Natural killer cell (primary cell): Measurements from ENCODE around the gene KRTAP3-2. TPM values are rescaled to one million over a fixed set of nuclear protein-coding genes. Genes with fewer than 3 reads are reported as not detected.

Source experiments
- ATAC-seq, 3 donors: fragments of 150-1000 bp in 2 of 3; fragments of 200-7000 bp in 1 of 3; cut with Tn5 transposase; 1 replicate in 1 of 3; 2 replicates in 2 of 3; pipeline ENCODE4 v1.10.0; 2021; ENCODE audit warnings: mild to moderate bottlenecking in 2 of 3, moderate library complexity in 2 of 3
- DNase-seq, 2 donors: peaks; one replicate each; pipeline versions ENCODE4 v3.0.0 to v3.0.0-alpha.2; 2013 to 2021; ENCODE audit warnings: mixed read lengths in 1 of 2
- H3K27ac ChIP-seq: one replicate; pipeline ENCODE4 v1.5.1; 2013; ENCODE audit warnings: mild to moderate bottlenecking, low read length
- H3K27me3 ChIP-seq: one replicate; pipeline ENCODE4 v1.6.1; 2013; ENCODE audit warnings: low read length; ENCODE audit not compliant: control insufficient read depth, insufficient read depth
- H3K36me3 ChIP-seq: one replicate; pipeline ENCODE4 v1.6.1; 2013; ENCODE audit warnings: low read length; ENCODE audit not compliant: control insufficient read depth, insufficient read depth
- H3K4me1 ChIP-seq: one replicate; pipeline ENCODE4 v1.6.1; 2013; ENCODE audit warnings: low read length; ENCODE audit not compliant: control insufficient read depth, insufficient read depth
- H3K4me3 ChIP-seq: one replicate; pipeline ENCODE4 v1.5.1; 2013; ENCODE audit warnings: low read length
- H3K9me3 ChIP-seq: one replicate; pipeline ENCODE4 v1.6.1; 2013; ENCODE audit warnings: low read length; ENCODE audit not compliant: control insufficient read depth, insufficient read depth
- H3K27ac Mint-ChIP-seq, 2 donors: one replicate each; pipeline ENCODE4 v1.8.0; 2022; ENCODE audit warnings: mild to moderate bottlenecking in 2 of 2, mixed read lengths in 2 of 2, moderate library complexity in 1 of 2
- H3K27me3 Mint-ChIP-seq, 2 donors: one replicate each; pipeline ENCODE4 v1.8.0; 2022; ENCODE audit warnings: low read depth in 2 of 2, mixed read lengths in 2 of 2
- H3K36me3 Mint-ChIP-seq: one replicate; pipeline ENCODE4 v1.8.0; 2022; ENCODE audit warnings: mixed read lengths
- H3K4me1 Mint-ChIP-seq, 2 donors: one replicate each; pipeline ENCODE4 v1.8.0; 2022; ENCODE audit warnings: mixed read lengths in 2 of 2
- H3K4me3 Mint-ChIP-seq: one replicate; pipeline ENCODE4 v1.8.0; 2022; ENCODE audit warnings: mild to moderate bottlenecking, moderate library complexity, mixed read lengths
- H3K9me3 Mint-ChIP-seq, 2 donors: one replicate each; pipeline ENCODE4 v1.8.0; 2022; ENCODE audit warnings: mixed read lengths in 2 of 2
- CTCF ChIP-seq: fragments of 200-600 bp; IDR thresholded peaks from one replicate; pipeline ENCODE4 v1.8.0; 2022; ENCODE audit warnings: antibody characterized with exemption
- WGBS: methylation state at CpG from one replicate; pipeline ENCODE4 v1.1.7; 2013; ENCODE audit warnings: missing lambda C conversion rate; ENCODE audit not compliant: insufficient coverage; 5-methylcytosine and 5-hydroxymethylcytosine counted together
- intact Hi-C: fragments of 100-400 bp; cut with micrococcal nuclease; formaldehyde crosslinking; loops from one replicate; pipeline ENCODE4 v1.14.2; 2022
- total RNA-seq, 4 donors: library from RNA; stranded (reverse); fragments of 120-200 nt in 1 of 4; gene quantifications; one replicate each; pipeline versions ENCODE4 v1.2.3 to v1.2.4, GENCODE V29; 2013 to 2022

Gene KRTAP3-2
- total RNA-seq, 3 donors from 2014 or later (not counting 1 experiment from before 2014, with no cell fraction given), result not detected

GRCh38 chr17:40952661-40953060, 47.0 kb downstream of the KRTAP3-2 start:
- H3K4me1 Mint-ChIP-seq, result no peaks in the 10 kb centered on the region
- Histone ChIP-seq H3K4me3 (no peak overlapping the region), H3K9me3 (no peaks in the 10 kb centered on the region), H3K4me1 (no peaks in the 10 kb centered on the region), H3K27ac (no peak overlapping the region), H3K27me3 (no peaks in the 10 kb centered on the region), H3K36me3 (no peaks in the 10 kb centered on the region)
- DNase-seq, result no peak
- H3K9me3 Mint-ChIP-seq, result no peaks in the 10 kb centered on the region
- intact Hi-C loops, result no loop called here
- TF ChIP-seq CTCF, result no peak
- no peak overlapping the region for H3K27ac Mint-ChIP-seq
- H3K4me3 Mint-ChIP-seq, result no peak overlapping the region
- H3K27me3 Mint-ChIP-seq, result peaks cover 34 to 66% of the 10 kb centered on the region in 2 donors
- WGBS, result 85% methylated on average over 1 of the region's 1 CpG
- no peak for ATAC-seq
- no peaks in the 10 kb centered on the region for H3K36me3 Mint-ChIP-seq

- Histone ChIP-seq H3K9me3 (no peaks in the 10 kb centered on the region), H3K36me3 (no peaks in the 10 kb centered on the region), H3K4me3 (no peak overlapping the region), H3K27me3 (peaks cover 2% of the 10 kb centered on the region), H3K27ac (no peak overlapping the region), H3K4me1 (no peaks in the 10 kb centered on the region)
- DNase-seq (no peak), ATAC-seq (no peak)
- H3K9me3 Mint-ChIP-seq, result no peaks in the 10 kb centered on the region
- intact Hi-C loops, result no loop called here
- H3K27ac Mint-ChIP-seq, result no peak overlapping the region
- peaks cover 34 to 71% of the 10 kb centered on the region in 2 donors for H3K27me3 Mint-ChIP-seq
- no peak for TF ChIP-seq CTCF
- H3K4me1 Mint-ChIP-seq, result no peaks in the 10 kb centered on the region
- no peak overlapping the region for H3K4me3 Mint-ChIP-seq
- no CpG with 5 or more reads among the region's 2 CpGs for WGBS
- no peaks in the 10 kb centered on the region for H3K36me3 Mint-ChIP-seq
Observed at GRCh38 chr17:40952154-40952553, 47.6 kb downstream of the KRTAP3-2 start.

GRCh38 chr17:40951011-40951622, 48.6 kb downstream of the KRTAP3-2 start:
- Histone ChIP-seq H3K9me3 (no peaks in the 10 kb centered on the region), H3K36me3 (no peaks in the 10 kb centered on the region), H3K4me3 (no peak overlapping the region), H3K27me3 (peaks cover 7% of the 10 kb centered on the region), H3K27ac (no peak overlapping the region), H3K4me1 (no peaks in the 10 kb centered on the region)
- Mint-ChIP-seq H3K27me3 (peaks cover 43 to 73% of the 10 kb centered on the region in 2 donors), H3K4me1 (no peaks in the 10 kb centered on the region), H3K36me3 (no peaks in the 10 kb centered on the region), H3K27ac (no peak overlapping the region), H3K4me3 (no peak overlapping the region), H3K9me3 (no peaks in the 10 kb centered on the region)
- ATAC-seq (no peak), DNase-seq (no peak)
- intact Hi-C loops, result no loop called here
- 89% methylated on average over 2 of the region's 2 CpGs for WGBS
- TF ChIP-seq CTCF, result no peak

- no peak for TF ChIP-seq CTCF
- Histone ChIP-seq H3K27ac (no peak overlapping the region), H3K36me3 (no peaks in the 10 kb centered on the region), H3K4me3 (no peak overlapping the region), H3K27me3 (peaks cover 7% of the 10 kb centered on the region), H3K4me1 (no peaks in the 10 kb centered on the region), H3K9me3 (no peaks in the 10 kb centered on the region)
- no peak for ATAC-seq
- intact Hi-C loops, result no loop called here
- no peak overlapping the region for H3K4me3 Mint-ChIP-seq
- H3K4me1 Mint-ChIP-seq, result no peaks in the 10 kb centered on the region
- no peaks in the 10 kb centered on the region for H3K36me3 Mint-ChIP-seq
- DNase-seq, result no peak
- no peaks in the 10 kb centered on the region for H3K9me3 Mint-ChIP-seq
- H3K27me3 Mint-ChIP-seq, result peaks cover 51 to 74% of the 10 kb centered on the region in 2 donors
- no peak overlapping the region for H3K27ac Mint-ChIP-seq
- WGBS, result 88% methylated on average over 6 of the region's 7 CpGs
Observed at GRCh38 chr17:40950176-40950575, 49.5 kb downstream of the KRTAP3-2 start.
